ENCODE data around the gene PTTG1IP.
A peak's percentile ranks its signal among the peaks of the same experiment; 100 is the strongest.

Gene PTTG1IP

GRCh38 chr21:44801468-44802395, 71.8 kb downstream of the PTTG1IP start, which contains the start of gene UBE2G2:
UBE2G2 (minus strand) TSS chr21:44801820; CDS start chr21:44801748, 72 bp downstream.
- DNase-seq (ENCODE audit: low spot score) = peak; percentile 89

GRCh38 chr21:44800971-44801467, 72.5 kb downstream of the PTTG1IP start:
- peak; percentile 49 for DNase-seq (ENCODE audit: low spot score)

GRCh38 chr21:44800103-44800502, 73.4 kb downstream of the PTTG1IP start:
- DNase-seq (ENCODE audit: low spot score) = no peak

DNA sequence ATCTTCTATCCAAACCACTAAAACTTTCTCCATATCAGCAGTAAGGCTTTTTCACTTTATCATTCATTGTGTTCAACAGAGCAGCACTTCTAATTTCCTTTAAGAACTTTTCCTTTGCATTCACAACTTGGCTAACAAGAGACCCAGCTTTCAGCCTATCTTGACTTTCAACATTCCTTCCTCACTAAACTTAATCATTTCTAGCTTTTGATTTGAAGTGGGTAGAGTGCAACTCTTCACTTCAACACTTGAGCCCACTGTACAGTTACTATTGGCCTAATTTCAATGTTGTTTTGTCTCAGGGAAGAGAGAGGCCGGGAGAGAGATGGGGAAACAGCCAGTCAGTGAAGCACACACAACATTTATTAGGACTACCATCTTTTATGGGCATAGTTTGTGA, 73.8 kb downstream of the PTTG1IP start:
- no peak for DNase-seq (ENCODE audit: low spot score)

All from activated CD4-positive, alpha-beta T cell treated with anti-CD3 and anti-CD28 coated beads, Interleukin-2, Interleukin-4, amounts not matched to agents 100 ng/mL and 50 ng/mL, durations not matched to agents 16 hours and 8 hours (primary cell).